CD4-positive, alpha-beta T cell treated with Interleukin-1 beta for 1 hour (primary cell): ENCODE results near the gene LAMA2.

ENCODE experiments used
- DNase-seq, 2 donors: peaks; one replicate each; pipeline ENCODE4 v3.0.0-alpha.2; 2020 to 2022

Gene LAMA2

DNA sequence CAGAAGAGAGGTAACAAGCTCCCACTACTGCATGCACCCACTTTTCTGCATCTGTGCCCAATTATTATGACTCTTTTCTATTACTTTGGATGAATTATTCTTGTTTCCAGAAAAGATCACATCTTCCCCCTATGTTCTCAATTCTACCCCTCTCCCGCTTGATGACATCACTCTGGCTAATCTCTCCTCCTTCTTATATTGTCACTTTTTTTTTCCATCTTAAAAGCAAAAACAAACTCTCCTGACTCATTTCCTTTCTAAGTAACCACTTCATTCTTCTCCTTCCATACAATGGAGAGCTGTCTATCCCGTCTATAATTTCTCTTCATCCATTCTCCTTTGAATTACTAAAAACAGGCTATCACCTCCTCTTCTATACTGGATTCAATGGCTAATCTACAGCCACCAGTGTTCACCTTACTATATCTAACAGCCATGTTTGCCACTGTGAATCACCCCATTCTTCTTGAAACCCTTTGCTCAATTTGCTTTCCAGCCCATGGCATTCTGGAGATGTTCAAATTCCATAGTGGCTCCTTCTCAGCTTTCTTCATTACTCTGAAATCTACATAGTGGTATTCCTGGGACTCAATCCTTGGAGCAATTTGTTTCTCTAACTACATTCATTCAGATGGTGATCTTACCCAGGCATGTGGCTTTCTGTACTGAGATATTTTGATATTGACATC, 448.7 kb downstream of the LAMA2 start:
- DNase-seq, result no peak

GRCh38 chr6:129335792-129336191, 452.9 kb downstream of the LAMA2 start:
- no peak for DNase-seq

- DNase-seq, result no peak
Observed at GRCh38 chr6:129338683-129339082, 455.7 kb downstream of the LAMA2 start.

DNA sequence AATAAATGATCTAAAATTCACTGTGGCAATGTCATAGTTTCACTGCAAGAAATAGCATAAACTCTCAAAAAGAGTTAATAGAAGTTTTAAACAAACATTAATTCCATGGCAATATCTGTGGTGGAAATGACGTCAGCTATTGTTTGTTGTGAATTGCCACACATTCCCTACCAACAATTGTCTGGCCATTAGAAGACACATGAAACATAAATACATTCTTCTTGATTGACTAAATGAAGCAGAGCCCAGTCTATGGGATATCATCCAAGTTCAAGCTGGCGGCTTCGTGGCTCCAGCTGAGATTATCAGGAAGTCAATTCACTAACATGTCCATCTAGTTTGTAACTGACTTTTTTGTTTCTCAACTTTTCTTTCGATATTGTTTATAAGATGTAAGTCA, 458.0 kb downstream of the LAMA2 start:
- DNase-seq, result no peak

GRCh38 chr6:129342243-129342642, 459.3 kb downstream of the LAMA2 start:
- no peak for DNase-seq

- DNase-seq, result no peak
Observed at GRCh38 chr6:129342796-129343195, 459.9 kb downstream of the LAMA2 start.

GRCh38 chr6:129344379-129344778, 461.4 kb downstream of the LAMA2 start:
- no peak for DNase-seq

DNA sequence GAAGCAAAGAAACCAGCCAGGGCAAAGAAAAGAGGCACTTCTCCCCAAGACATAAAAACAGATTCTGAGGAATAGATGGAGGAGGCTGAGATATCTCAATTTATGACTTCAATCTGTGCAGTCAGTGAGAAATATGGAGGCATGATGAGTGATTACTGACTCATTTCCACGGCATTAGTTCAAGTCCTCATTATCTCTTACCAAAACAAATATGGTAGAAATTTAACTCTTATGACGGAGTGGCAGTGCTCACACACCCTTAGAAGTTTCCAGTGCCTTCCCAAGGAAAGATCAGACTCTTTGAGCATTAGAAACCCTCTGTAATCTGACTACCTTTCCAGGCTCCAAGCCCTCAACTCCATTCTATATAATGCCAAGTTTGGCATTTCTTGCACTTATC, 463.0 kb downstream of the LAMA2 start:
- no peak for DNase-seq

DNA sequence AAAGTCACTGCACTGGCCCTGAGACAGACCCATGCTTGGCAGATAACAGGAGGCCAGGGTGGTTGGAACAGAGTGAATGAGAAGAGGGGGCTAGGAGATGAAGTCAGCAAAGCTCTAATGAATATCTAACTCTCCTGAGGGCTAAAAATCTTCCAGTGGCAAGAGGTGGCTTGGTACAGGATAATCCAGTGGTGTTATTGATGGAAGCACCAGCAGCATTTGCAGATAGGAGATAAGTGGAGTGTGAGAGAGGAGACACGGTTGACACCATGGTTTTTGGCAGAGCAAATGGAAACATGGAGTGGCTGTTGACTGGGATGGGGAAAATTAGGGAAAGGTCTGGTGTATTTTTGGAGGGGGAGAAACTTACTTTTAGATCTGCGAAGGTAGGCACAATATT, 464.0 kb downstream of the LAMA2 start:
- no peak for DNase-seq

- DNase-seq, result no peak
Observed at GRCh38 chr6:129350278-129350677, 467.3 kb downstream of the LAMA2 start.

GRCh38 chr6:129351807-129352206, 468.9 kb downstream of the LAMA2 start:
- no peak for DNase-seq

- DNase-seq, result no peak
Observed at GRCh38 chr6:129353067-129353466, 470.1 kb downstream of the LAMA2 start.

GRCh38 chr6:129356129-129356528, 473.2 kb downstream of the LAMA2 start:
- no peak for DNase-seq

- no peak for DNase-seq
Observed at GRCh38 chr6:129359811-129360681, 477.1 kb downstream of the LAMA2 start.

DNA sequence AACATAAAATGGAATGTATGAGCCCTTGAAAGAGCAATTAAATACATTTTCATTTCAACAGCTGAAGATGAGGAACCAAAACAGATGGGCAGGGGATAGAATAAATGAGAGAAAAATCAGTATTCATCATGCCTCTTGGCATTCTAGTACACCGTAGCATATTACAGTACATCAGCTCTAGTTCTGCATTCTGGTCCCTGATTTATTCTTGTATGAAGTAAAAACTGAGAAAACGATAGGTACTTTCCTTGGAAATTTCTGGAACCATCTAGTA, 477.7 kb downstream of the LAMA2 start:
- no peak for DNase-seq

DNA sequence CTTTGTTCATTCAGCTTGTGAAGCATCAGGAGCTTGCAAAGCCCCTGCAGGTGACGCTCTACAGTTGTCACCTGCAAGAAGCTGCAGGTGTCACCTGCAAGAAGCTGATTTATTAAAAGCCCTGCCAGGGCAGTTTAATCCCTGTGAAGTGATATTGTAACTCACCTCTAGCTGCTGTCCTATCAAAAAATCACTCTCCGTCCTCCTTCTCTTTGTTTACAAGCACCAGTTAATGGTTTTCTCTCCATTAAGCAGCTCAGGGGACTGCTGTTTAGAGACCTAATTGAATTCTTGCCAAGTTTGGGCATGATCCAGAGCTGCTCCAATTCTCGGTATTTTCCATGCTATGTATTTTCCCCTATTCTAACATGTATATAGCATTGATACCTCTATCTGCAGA, 481.1 kb downstream of the LAMA2 start:
- no peak for DNase-seq

DNA sequence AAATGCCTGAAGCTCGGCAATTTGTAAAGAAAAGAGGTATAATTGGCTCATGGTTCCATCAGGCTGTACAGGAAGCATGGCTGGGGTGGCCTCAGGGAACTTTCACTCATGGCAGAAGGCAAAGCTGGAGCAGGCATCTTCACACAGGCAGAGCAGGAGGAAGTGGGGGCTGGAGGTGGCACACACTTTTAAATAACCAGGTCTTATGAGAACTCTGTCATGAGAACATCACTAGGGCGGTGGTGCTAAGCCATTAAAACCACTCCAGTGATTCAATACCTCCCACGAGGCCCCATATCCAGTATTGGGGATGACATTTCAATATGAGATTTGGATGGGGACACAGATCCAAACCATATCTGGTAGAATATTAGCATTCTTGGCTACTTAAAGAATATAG, 481.8 kb downstream of the LAMA2 start:
- DNase-seq, result no peak

GRCh38 chr6:129368076-129368475, 485.1 kb downstream of the LAMA2 start:
- no peak for DNase-seq

GRCh38 chr6:129368970-129369369, 486.0 kb downstream of the LAMA2 start:
- DNase-seq, result no peak

DNA sequence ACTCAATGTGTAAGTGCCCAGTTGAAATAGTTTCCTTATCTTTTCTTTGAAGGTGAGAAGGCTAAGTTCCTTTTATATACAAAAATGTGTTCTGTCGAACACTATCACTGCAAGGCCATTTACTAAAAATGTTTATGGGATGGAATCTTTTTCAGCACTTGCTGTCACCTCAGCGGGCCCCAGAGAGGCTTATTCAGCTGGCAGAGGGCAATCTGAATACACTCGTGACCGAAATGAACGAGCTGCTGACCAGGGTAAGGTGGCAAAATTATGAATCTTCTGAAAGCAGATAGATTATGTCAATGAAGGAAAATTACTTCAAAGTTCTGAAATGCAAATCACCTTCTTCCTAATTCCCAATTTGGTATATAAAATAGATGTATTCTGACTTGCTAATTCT, 486.8 kb downstream of the LAMA2 start:
- no peak for DNase-seq

GRCh38 chr6:129370268-129370916, 487.5 kb downstream of the LAMA2 start:
- peak; percentile 22 to 44 for DNase-seq

DNA sequence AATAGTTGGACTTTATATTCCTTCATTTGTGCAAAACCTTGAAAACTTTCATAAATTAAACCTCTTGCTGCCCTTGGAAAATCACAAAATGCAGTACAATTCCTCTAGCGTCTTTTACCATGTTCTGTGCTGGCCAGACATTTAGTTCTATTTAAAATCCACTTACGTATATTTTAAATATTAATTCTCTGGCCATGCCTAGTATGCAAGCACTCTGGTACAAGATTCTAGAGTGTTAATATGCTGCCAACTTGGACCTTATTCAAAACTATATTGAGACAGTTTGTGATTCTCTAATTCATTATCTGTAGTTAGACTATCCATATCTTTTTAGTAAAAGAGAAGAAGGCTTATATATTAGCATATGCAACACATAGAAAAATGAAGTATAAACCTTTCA, 498.9 kb downstream of the LAMA2 start:
- no peak for DNase-seq

DNA sequence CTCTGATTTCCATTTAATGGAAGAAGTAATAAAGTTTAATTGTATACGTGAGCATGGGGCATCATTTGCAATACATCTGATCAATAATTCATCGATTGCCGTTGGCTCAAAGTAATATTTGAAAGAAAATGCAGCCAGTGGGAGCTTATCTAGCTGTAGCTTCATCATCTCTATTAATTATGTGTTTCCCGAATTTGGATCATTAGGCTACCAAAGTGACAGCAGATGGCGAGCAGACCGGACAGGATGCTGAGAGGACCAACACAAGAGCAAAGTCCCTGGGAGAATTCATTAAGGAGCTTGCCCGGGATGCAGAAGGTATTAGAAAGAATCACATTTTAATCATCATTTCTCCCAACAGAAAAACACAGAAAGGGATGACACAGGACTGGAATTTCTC, 500.0 kb downstream of the LAMA2 start:
- DNase-seq, result no peak

DNA sequence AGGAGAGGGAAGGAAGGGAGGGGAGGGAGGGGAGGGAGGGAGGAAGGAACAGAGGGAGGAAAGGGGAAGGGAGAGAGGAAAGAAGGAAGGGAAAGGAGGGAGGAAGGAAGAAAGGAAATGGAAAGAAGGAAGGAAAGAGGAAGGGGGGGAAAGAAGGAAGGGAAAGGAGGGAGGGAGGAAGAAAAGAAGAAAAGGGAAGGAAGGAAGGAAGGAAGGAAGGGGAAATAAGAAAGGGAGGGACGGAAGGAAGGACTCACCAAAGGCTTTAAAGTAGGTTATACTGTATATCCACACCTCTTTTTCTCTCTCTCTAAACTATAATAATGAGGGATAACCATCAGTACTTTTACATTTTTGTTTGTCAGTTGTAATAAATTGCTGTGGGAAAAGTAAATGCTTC, 502.2 kb downstream of the LAMA2 start:
- no peak for DNase-seq
